Rectal smooth muscle tissue (tissue), 1 donor: ENCODE measurements around the gene THEM4.

ENCODE experiments used
- H3K27ac ChIP-seq: one replicate; pipeline ENCODE4 v1.7.0; 2013; ENCODE audit warnings: low read depth, low read length, inconsistent platforms
- H3K27me3 ChIP-seq: one replicate; pipeline ENCODE4 v1.7.0; 2013; ENCODE audit warnings: low read length; ENCODE audit not compliant: control insufficient read depth, insufficient read depth
- H3K36me3 ChIP-seq: one replicate; pipeline ENCODE4 v1.7.0; 2013; ENCODE audit warnings: low read length; ENCODE audit not compliant: control insufficient read depth, insufficient read depth
- H3K4me1 ChIP-seq: one replicate; pipeline ENCODE4 v1.7.0; 2013; ENCODE audit warnings: low read length; ENCODE audit not compliant: control insufficient read depth, insufficient read depth
- H3K4me3 ChIP-seq: one replicate; pipeline ENCODE4 v1.7.0; 2013; ENCODE audit warnings: low read length
- H3K9ac ChIP-seq: one replicate; pipeline ENCODE4 v1.7.0; 2013; ENCODE audit warnings: low read length

Gene THEM4

DNA sequence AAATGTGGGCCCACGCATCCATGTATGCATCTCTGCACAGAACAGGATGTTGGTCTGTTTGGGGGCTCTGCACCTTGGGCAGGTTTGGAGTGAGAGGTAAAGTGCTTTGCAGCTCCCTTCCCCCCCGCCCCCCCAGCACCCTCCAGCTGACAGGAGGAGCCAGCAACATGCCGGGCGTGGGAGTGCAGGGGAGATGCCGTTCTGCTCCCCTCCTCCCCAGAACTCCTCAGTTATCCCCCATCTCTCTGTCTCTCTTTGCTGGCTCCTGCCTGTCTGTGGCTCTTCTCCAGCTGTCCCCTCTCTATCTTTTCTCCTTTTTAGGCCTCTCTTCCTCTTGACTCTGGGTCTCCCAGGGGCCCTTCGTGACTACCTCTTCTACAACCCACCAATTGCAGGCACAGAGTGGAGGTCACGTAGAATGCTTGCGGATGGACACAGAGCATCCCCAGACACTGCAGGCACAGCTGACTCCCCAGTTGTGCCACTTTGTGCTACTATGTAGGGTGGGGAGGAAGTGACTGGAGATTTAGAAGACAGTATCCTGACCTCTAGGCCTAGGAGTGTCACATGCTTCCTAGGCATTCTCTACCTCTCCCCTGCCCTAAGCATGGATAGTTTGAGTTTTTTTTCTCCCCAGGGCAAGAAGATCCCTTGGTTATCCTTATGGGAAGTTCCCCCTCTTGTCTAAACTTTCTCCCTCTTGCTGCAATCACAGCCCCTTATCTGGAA, 76.0 kb downstream of the THEM4 start:
- no peak overlapping the region for H3K27ac ChIP-seq
- no peaks in the 10 kb centered on the region for H3K36me3 ChIP-seq
- H3K4me1 ChIP-seq: no peaks in the 10 kb centered on the region
- H3K9ac ChIP-seq: no peak overlapping the region
- peaks cover 3% of the 10 kb centered on the region for H3K27me3 ChIP-seq
- no peak overlapping the region for H3K4me3 ChIP-seq

DNA sequence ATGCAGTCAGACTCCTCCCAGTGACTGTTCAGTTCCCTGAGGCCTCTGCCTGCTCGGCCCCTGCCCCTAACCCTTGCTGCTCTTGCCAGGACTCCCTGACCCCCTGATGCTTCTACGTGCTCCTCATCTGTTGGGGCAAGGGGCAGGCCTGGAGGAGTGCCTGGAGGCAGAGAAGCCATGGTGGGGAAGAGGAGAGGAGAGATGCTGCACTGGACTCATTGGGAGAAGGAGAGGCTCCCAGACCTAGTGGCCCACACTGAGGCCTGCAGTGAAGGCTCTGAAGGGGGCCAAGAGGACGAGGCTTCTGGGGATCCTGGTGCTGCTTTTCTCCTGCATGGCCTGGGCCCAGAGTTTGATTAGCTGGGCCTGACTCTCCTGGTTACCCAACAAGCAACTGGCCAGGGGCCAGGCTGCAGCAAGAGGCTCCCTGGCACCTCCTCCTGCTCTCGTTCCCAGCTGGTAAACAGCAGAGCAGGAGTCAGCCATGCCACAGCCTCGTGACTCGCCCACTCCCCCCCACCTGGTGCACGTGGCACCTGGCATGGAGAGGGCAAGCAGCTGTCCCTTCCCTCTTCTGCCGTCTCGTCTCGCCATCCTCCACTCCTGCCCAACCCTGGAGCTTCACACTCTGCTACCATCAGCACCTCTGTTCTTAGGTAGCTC, 76.9 kb downstream of the THEM4 start:
- no peak overlapping the region for H3K9ac ChIP-seq
- no peaks in the 10 kb centered on the region for H3K4me1 ChIP-seq
- peaks cover 3% of the 10 kb centered on the region for H3K27me3 ChIP-seq
- H3K36me3 ChIP-seq: no peaks in the 10 kb centered on the region
- no peak overlapping the region for H3K4me3 ChIP-seq
- H3K27ac ChIP-seq: no peak overlapping the region

DNA sequence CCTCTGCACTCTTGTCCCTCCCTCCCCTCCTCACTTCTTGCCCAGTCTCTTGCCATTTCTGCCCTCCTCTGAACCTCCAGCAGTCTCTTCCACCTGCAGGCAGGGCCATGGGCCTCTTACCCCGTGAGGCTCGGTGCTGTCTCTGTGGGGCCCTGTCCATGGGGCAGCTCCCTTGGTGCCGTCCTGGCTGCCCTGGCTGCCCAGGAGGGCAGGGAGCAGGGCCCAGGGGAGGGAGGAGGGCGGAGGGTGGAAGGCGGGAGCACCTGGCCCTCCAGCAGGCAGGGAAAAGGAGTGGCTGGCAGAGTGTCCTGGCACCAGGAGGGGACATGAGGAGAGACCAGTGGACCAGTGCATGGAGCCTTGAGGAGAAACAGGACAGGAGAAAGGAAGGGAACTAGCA, 77.7 kb downstream of the THEM4 start, which contains the start of gene RORC:
Gene RORC, minus strand, starts transcription at position 198 of the 400 bp plus-strand sequence. Its CDS starts 38 bp downstream, at position 160.
- Histone ChIP-seq H3K4me1 (no peaks in the 10 kb centered on the region), H3K27ac (no peak within 1 kb of the TSS), H3K4me3 (peak within 1 kb of the TSS; percentile 45), H3K27me3 (peaks cover 3% of the 10 kb centered on the region), H3K9ac (peak within 1 kb of the TSS; percentile 12), H3K36me3 (no peaks in the 10 kb centered on the region)

DNA sequence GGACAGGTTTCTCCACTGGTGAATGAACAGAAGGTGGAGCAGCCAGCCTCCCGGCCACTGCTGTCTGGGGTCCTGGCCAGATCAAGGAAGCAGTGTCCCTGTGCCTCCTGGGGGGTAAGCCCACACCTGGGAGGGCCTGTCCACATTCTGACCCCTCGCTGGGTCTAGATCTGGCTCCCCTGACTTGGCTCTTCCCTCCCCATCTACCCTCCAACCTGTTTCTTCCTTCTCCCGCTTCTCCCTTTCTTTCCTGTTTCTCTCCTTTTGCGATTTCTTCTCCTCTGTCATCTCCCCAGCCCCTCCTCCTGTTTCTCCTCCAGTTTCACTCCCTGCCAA, 78.1 kb downstream of the THEM4 start:
- peaks cover 3% of the 10 kb centered on the region for H3K27me3 ChIP-seq
- H3K27ac ChIP-seq: no peak overlapping the region
- H3K36me3 ChIP-seq: no peaks in the 10 kb centered on the region
- no peaks in the 10 kb centered on the region for H3K4me1 ChIP-seq
- peak overlapping the region; percentile 12 for H3K9ac ChIP-seq
- peak overlapping the region; percentile 45 for H3K4me3 ChIP-seq

DNA sequence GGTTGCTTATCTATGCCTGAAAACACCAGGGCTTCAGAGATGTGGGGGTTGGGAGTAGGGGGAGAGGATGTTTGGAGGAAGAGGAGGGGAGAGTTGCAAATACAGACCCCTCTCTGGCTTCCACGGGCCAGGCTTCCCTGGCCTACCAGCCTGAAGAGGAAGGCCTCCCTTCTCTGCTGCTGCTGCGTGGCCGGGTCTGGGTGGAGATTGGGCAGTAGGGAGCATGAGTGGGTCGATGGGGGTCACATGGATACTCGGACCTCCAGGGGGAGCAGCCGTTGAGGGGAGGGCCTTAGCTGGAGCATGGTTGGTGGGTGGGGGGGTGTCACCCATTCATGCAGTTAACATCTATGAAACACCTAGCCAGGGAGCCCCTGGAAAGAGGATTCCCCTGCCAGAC, 79.3 kb downstream of the THEM4 start:
- Histone ChIP-seq H3K36me3 (no peaks in the 10 kb centered on the region), H3K9ac (no peak overlapping the region), H3K4me3 (no peak overlapping the region), H3K4me1 (no peaks in the 10 kb centered on the region), H3K27ac (no peak overlapping the region), H3K27me3 (peaks cover 3% of the 10 kb centered on the region)

DNA sequence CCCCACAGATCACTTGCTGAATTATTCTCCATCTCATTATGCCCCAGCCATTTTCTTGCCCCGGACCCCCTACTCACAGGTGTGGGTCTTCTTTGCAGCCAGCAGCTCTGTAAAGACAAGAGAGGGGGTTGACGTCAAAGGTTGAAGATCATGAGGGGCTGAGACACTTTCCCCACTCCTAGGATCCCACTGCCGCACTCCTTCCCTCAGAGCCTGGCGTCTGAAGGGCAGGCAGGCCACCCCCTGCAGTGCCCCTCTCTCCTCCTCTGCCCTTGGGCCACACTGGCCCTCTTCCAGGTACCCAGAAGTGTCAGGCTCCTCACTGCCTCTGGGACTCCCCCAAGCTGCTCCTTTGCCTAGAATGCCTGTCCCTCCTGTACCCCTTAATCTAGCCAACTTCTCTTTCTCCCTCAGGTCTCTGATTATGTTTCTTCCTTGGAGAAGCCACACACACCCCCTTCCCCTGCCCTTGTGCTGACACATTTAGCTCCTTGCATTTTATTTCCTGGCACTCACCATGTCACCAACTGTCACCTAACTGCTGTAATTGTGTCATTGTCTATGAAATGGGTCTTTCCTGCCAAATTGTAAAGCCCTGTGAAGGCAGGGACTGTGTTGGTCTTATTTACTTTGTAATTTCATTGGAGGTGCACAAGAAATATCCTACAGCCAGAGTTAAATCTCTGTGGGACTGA, 79.8 kb downstream of the THEM4 start:
- Histone ChIP-seq H3K27me3 (peaks cover 3% of the 10 kb centered on the region), H3K4me1 (no peaks in the 10 kb centered on the region), H3K9ac (no peak overlapping the region), H3K4me3 (no peak overlapping the region), H3K27ac (no peak overlapping the region), H3K36me3 (no peaks in the 10 kb centered on the region)

DNA sequence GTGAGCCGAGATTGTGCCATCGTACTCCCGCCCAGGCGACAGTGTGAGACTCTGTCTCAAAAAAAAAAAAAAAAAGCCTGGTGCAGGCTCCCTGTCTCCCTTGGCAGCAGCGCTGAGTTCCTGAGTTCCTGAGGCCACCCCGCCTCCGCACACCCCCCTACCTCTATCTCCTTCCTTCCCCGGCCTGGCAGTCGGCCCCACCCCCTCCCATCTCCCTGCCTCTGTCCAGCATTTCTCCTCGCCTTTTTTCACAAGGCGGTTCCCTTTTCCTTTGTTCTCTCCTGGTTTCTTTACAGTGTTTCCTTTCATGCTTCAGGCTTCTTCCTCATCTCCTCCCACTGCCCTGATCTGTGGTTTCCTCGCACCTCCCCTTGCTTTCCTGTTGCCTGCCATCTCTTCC, 80.4 kb downstream of the THEM4 start:
- no peaks in the 10 kb centered on the region for H3K4me1 ChIP-seq

DNA sequence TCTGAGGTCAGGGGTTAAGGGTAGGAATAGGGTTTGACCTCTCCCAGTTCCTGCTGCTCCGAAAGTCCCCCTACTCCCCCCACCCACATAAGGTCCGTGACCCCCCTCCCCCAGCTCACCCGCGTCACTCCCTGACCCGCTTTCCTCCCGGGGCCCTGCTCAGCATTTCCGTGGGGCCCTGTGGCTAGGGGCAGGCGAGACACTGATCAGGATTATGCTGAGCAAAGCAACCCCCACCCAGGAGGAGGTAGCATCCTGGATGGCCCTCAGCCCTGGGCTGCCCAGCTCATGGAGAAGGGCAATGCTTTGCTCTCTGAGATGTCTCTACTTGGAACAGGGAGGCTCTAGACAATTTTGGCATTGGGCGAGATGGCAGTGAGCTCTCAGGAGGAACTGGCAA, 81.5 kb downstream of the THEM4 start:
- Histone ChIP-seq H3K36me3 (no peaks in the 10 kb centered on the region), H3K27me3 (peaks cover 3% of the 10 kb centered on the region), H3K27ac (no peak overlapping the region), H3K4me1 (no peaks in the 10 kb centered on the region), H3K4me3 (no peak overlapping the region), H3K9ac (no peak overlapping the region)

More for the DNA sequence above, 80.4 kb downstream of the THEM4 start:
- H3K4me3 ChIP-seq: no peak overlapping the region
- no peak overlapping the region for H3K9ac ChIP-seq
- H3K27ac ChIP-seq: no peak overlapping the region
- no peaks in the 10 kb centered on the region for H3K36me3 ChIP-seq
- H3K27me3 ChIP-seq: peaks cover 3% of the 10 kb centered on the region

DNA sequence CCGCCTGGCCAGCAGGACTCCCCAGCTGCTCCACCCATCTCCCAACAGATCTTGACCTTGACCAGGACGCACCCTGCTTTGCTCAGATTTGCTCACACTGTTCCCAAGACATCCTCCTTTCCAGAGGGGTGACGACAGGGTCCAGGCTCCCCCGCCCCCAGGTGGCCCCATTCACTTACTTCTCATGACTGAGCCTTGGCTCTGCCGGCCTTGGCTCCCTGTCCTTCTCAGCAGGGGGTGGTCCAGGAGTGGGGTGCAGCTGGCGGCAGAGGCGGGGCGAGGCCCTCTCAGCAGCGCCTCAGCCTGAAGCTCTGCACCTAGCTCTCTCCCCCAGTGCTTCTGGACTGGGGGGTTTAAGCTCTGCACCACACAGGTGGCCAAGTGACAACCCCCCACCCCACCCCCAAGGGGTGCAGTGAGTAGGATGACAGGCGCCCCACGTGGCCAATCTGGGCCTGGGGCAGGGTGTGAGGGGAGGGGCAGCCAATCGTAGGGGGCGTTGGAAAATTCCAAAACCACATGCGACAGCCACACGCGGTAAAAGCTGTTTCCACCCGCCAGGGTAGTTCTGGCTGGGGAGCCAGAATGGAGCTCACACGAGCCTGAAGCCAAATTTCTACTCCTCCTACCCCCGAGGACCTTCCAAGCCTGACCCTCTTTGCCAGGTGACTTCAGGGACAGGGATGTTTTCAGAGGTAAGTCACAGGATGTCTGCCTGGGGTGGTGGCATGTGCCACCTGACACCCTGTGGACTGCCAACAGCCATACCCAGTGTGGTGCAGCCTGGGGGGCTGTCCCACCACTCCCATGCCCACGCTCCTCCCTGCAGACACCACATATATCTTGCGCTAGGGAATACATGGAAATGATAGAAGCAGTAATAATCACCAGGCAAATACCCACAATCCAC, 83.3 kb downstream of the THEM4 start:
- Histone ChIP-seq H3K4me3 (no peak overlapping the region), H3K36me3 (no peaks in the 10 kb centered on the region), H3K27me3 (no peaks in the 10 kb centered on the region), H3K27ac (no peak overlapping the region), H3K4me1 (no peaks in the 10 kb centered on the region), H3K9ac (no peak overlapping the region)

DNA sequence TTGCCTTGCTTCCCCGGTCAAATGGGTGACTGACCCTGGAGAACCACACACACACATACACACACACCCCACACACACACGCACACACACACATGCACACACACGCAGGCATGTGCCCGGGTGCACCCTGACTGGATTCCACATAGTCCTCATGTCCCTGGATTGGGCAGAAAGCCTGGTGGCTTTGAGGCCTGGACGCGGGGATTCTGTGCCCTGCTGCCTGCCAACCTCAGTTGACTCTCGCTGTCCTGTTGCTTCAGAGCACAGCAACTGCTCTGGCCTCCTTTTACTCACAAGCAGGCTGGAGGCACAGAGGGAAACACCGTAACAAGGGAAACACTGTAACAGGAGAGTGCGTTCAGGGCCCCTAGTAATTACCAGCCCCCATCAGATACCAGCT, 84.1 kb downstream of the THEM4 start:
- H3K27me3 ChIP-seq: no peaks in the 10 kb centered on the region
- H3K4me3 ChIP-seq: no peak overlapping the region
- H3K4me1 ChIP-seq: no peaks in the 10 kb centered on the region
- no peaks in the 10 kb centered on the region for H3K36me3 ChIP-seq
- no peak overlapping the region for H3K27ac ChIP-seq
- no peak overlapping the region for H3K9ac ChIP-seq
